GM13977 (cell line): ENCODE data around the gene MCEE.
A peak's percentile ranks its signal among the peaks of the same experiment; 100 is the strongest.
"Not testable (repeated sequence)": the region's sequence is repeated elsewhere in the genome, so short reads cannot be mapped to it uniquely, and the experiment has no call there.

Experiments used
- DNase-seq: peaks from one replicate; pipeline ENCODE4 v3.0.0; 2012; ENCODE audit warnings: low spot score
- in situ Hi-C: fragments of 300-500 bp; cut with MboI; formaldehyde crosslinking; loops from one replicate; pipeline ENCODE4 v1.12.0; 2022; ENCODE audit warnings: low sequenced_read_pairs, low pct_unique_long_range_greater_than_20kb, mixed read lengths, inconsistent platforms; ENCODE audit not compliant: unreplicated experiment
- TF ChIP-seq, protein P1 (sequence below): IDR thresholded peaks from 2 replicates; pipeline ENCODE4 v1.5.1; 2012; ENCODE audit warnings: mild to moderate bottlenecking, control low read depth; ENCODE audit not compliant: insufficient read depth; ENCODE audit errors: extremely low read depth, missing control alignments

The MCEE gene

DNA sequence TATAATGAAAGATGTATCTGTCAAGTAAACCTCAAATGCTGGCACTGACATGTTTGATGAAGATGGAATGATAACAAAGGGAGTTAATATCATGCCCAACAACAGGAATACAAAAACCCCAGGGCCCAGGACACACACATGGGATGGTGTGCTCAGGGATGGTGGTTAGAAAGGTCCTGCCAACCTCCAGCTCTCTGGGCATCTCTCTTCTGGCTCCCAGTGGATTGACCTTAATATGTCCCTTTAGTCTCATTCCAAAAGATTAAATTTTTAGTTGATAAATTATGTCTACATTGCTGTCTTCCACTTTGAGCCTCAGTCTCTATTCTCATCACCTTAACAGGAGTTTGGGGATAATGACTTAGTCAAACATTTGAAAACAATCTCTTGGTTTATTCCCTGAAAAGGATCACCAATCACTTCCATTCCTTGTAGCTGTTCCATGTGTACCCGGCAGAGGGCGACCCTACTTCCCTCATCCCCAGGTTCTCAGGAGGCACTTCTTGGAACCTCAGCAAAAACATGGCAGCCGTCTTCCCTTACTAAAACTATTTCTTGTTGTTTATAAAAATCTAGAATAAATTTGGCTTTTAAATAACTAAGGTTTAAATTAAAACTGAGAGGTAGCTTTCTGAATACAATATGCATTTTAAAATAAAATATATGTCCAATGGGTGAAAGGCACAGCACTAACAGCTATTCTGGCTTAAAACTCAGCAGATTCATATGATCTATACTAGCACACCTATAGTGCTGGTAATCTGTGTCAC, 29.6 kb downstream of the MCEE start:
- in situ Hi-C loops: no loop called here
- TF ChIP-seq, protein P1, sequence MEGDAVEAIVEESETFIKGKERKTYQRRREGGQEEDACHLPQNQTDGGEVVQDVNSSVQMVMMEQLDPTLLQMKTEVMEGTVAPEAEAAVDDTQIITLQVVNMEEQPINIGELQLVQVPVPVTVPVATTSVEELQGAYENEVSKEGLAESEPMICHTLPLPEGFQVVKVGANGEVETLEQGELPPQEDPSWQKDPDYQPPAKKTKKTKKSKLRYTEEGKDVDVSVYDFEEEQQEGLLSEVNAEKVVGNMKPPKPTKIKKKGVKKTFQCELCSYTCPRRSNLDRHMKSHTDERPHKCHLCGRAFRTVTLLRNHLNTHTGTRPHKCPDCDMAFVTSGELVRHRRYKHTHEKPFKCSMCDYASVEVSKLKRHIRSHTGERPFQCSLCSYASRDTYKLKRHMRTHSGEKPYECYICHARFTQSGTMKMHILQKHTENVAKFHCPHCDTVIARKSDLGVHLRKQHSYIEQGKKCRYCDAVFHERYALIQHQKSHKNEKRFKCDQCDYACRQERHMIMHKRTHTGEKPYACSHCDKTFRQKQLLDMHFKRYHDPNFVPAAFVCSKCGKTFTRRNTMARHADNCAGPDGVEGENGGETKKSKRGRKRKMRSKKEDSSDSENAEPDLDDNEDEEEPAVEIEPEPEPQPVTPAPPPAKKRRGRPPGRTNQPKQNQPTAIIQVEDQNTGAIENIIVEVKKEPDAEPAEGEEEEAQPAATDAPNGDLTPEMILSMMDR: peak; percentile 69
- DNase-seq: peak; percentile 59

DNA sequence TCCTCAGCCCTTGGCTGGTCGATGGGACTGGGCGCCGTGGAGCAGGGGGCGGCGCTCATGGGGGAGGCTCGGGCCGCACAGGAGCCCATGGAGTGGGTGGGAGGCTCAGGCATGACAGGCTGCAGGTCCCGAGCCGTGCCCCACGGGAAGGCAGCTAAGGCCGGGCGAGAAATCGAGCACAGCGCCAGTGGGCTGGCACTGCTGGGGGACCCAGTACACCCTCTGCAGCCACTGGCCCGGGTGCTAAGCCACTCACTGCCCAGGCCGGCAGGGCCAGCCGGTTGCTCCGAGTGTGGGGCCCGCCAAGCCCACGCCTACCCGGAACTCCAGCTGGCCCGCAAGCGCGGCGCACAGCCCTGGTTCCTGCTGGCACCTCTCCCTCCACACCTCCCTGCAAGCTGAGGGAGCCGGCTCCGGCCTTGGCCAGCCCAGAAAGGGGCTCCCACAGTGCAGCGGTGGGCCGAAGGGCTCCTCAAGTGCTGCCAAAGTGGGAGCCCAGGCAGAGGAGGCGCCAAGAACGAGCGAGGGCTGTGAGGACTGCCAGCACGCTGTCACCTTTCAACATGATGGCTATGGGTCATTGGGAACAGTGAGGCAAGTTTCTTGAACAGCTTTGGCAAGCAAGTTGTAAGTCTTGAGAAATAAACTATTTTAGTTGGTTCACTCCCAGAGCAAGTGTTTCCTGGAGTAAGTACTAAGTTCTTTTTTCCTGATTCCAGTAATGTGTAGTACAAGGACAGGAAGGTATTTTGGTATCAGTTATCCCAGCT, 37.4 kb downstream of the MCEE start:
- DNase-seq, in situ Hi-C loops: not testable (repeated sequence)

DNA sequence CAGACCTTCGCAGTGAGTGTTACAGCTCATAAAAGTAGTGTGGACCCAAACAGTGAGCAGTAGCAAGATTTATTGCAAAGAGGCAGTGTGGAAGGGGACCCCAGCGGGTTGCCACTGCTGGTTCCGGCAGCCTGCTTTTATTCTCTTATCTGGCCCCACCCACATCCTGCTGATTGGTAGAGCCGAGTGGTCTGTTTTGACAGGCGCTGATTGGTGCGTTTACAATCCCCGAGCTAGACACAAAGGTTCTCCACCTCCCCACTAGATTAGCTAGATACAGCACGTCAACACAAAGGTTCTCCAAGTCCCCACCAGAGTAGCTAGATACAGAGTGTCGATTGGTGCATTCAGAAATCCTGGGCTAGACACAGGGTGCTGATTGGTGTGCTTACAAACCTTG, 38.2 kb downstream of the MCEE start:
- DNase-seq, in situ Hi-C loops: not testable (repeated sequence)

DNA sequence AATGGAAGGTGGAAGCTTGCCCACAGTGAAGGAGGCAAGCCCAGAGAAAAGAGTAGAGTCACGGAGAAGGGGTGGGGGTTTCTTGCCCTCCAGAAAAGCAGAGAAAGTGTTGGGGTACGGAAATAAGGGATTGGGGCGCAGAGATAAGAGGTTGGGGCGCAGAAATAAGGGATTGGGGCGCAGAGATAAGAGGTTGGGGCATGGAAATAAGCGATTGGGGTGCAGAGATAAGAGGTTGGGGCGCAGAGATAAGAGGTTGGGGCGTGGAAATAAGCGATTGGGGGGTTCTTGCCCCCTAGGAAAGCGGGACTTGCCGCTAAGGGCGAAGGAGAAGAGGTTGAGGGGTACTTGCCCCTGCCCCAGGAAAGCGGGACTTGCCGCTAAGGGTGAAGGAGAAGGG, 40.6 kb downstream of the MCEE start:
- DNase-seq, in situ Hi-C loops: not testable (repeated sequence)

DNA sequence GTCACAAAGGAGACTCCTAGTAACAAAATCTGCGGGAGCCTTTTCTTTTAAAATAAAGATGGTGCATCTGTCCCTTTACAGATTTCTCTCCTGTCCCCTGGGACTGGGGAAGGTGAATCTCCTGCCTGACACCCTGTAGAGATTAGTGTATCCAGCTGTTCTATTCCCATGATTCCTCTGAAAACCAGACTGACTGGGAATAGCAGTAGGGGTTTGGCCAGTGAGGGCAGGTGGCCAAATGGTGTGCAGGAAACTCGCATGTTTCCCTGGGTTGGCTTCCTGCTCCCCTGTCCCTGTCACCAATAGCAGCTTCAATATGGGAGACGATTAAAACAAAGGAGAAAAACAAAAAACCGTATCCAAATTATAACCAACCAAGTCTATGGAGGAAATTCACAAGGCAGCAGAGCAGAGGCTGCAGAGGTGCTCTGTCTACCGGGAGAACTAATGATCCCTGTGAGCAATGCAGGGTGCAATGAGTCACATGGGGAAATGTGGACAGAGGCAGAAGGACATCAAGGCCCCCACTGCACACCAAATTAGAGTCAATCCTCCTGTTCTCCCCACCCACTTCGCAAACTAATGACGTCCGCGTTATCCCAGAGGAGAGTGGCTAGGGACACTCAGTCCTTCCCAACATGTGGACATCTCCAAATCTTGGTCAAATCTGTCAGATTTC, 44.6 kb downstream of the MCEE start:
- DNase-seq, in situ Hi-C loops: not testable (repeated sequence)

DNA sequence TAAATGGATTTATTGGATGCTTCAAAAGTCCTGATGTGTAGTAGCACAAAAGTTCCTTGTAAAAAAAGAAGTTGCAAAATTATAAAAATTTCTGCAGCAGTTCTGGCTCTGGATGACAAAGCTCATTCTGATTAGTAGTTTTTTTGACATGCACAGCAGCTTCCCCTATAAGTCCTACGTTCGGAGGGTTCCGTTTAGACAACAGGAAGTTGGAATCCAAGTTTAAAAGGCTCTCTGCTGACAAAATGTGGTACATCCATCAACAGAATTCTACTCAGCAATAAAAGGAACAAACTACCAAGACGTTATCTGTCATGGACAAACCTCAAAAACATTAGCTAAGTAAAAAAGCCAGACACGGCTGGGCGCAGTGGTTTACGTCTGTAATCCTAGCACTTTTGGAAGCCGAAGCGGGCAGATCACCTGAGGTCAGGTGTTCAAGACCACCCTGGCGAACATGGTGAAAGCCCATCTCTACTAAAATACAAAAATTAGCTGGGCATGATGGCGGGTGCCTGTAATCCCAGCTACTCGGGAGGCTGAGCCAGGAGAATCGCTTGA, 46.2 kb downstream of the MCEE start:
- in situ Hi-C loops, DNase-seq: not testable (repeated sequence)

DNA sequence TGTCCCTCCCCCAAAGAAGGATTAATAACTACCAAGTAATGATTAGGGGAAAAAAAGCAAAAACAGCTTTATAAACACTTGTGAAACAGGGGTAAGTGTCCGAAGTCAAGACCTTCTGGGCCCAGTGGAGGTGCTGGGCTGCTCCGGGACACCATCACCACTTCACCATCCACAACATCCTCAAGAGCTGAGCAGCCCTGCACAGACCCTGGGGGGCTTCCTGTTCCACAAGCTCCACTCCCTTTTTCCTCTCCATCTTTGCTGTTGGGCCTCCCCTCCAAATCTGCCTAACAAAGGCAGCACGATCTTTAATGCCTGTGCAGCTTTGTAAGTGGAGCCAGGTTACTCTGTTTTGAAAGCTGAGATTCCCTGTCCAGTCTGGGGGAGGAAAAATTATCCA, 46.7 kb downstream of the MCEE start:
- in situ Hi-C loops, DNase-seq: not testable (repeated sequence)

DNA sequence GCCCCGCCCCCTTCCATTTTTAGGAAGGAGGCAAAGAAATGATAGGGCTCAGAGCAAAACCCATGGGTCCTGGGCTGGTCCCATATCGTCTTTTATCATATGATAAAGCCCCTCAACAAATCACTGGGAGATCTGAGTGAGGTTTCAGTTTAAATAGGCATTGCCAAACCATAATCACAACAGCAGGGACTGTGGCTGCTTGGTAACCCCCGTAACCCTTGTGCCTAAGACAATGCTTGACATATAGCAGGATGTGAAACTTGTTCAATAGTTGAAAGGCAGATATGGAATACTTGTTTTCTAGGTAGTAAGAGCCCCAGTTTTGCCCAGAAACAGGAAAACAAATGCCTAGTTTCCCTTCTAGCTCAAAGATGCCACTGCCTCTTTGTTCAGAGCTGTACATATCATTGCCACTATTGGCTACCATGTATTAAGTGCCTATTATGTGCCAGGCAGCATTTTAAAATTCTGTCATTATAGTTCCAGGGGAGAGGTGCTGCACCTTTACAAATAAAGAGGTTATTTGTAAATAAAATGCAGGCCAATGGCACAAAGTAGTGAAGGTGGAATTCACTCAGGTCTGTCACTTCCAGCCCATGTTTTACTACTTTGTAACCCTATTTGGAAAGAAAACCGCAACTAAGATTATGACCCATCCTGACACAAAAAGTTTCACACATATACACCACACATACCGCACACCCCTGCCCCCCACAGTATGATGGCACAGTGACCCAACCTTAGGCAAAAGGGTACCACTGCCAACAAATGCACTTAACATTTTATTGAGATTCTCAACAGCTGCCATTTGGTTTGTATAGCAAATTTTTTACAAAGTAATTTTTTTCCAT, 47.4 kb downstream of the MCEE start:
- TF ChIP-seq, protein P1: no peak

DNA sequence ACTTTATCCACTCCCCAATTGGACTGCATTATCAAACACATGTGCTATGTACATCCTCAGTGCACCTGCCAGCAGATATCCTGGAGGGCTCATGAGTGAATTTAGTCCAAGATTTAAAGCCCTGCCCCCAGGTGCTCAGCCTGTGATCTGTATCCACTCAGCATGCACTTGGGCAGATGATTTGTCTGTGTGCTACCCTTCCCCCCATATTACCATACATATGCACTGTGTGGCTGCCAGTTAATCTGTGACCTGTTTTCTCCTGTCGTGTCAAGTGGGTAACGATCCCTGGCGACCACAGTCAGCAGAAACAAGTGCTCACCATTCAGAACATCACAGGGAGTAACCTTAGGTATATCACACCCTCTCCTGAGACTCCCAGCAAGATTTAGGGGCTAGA, 51.4 kb downstream of the MCEE start:
- in situ Hi-C loops: no loop called here
- DNase-seq: no peak

More for the DNA sequence above, 47.4 kb downstream of the MCEE start:
- no peak for DNase-seq
- in situ Hi-C loops: no loop called here

More for the DNA sequence above, 51.4 kb downstream of the MCEE start:
- TF ChIP-seq, protein P1: no peak
